Tibial artery (tissue), 4 donors: ENCODE data around the gene SLC6A2.

ENCODE experiments used
- DNase-seq, 2 donors: peaks; one replicate each; pipeline ENCODE4 v3.0.0-alpha.2; 2019
- H3K27ac ChIP-seq, 2 donors: fragments of 200-600 bp; sonication (generic) in 1 of 2; 1 replicate in 1 of 2; 2 replicates in 1 of 2; pipeline ENCODE4 v1.5.1; 2018 to 2019; ENCODE audit warnings: mild to moderate bottlenecking in 1 of 2
- H3K27me3 ChIP-seq, 2 donors: fragments of 200-600 bp; sonication (generic) in 1 of 2; one replicate each; pipeline versions ENCODE4 v1.5.1 to v1.6.0; 2016 to 2019
- H3K36me3 ChIP-seq, 3 donors: fragments of 200-600 bp; sonication (generic) in 2 of 3; one replicate each; pipeline ENCODE4 v1.5.1; 2016 to 2019; ENCODE audit warnings: mild to moderate bottlenecking in 2 of 3
- H3K4me1 ChIP-seq, 4 donors: fragments of 200-600 bp; sonication (generic) in 2 of 4; 1 replicate in 3 of 4; 2 replicates in 1 of 4; pipeline ENCODE4 v1.5.1; 2016 to 2019
- H3K4me3 ChIP-seq, 2 donors: fragments of 200-600 bp; sonication (generic) in 1 of 2; 1 replicate in 1 of 2; 2 replicates in 1 of 2; pipeline ENCODE4 v1.5.1; 2018 to 2019; ENCODE audit warnings: mild to moderate bottlenecking in 2 of 2
- H3K9me3 ChIP-seq, 3 donors: fragments of 200-600 bp; sonication (generic) in 1 of 3; one replicate each; pipeline ENCODE4 v1.5.1; 2016 to 2019
- CTCF ChIP-seq, 2 experiments: fragments of 200-600 bp in 1 of 2; fragments of 450-650 bp in 1 of 2; IDR thresholded peaks; one replicate each; pipeline ENCODE4 v1.5.1; 2017 to 2019; ENCODE audit warnings: antibody characterized with exemption in 2 of 2, mild to moderate bottlenecking in 1 of 2, moderate library complexity in 1 of 2
- intact Hi-C: fragments of 100-400 bp; cut with DNase I; formaldehyde crosslinking; loops from one replicate; pipeline ENCODE4 v1.15.0; 2023; ENCODE audit warnings: low total_unique reads

Gene SLC6A2

GRCh38 chr16:55703003-55704001 is 47.5 kb downstream of the SLC6A2 start:
- Histone ChIP-seq H3K9me3 (no peaks in the 10 kb centered on the region), H3K4me1 (no peaks in the 10 kb centered on the region), H3K36me3 (no peaks in the 10 kb centered on the region), H3K27me3 (peaks cover 0 to 26% of the 10 kb centered on the region in 2 donors), H3K4me3 (no peak overlapping the region), H3K27ac (no peak overlapping the region)
- intact Hi-C loops = loop anchor here (5.0 kb wide), 1 partner anchor 241 kb away; no protein-coding TSS in a partner anchor
- TF ChIP-seq CTCF (IDR thresholded peaks at IDR 0.05) = peak; percentile 16 to 45
- no peak for DNase-seq

- intact Hi-C loops = no loop called here
- Histone ChIP-seq H3K4me1 (no peaks in the 10 kb centered on the region), H3K36me3 (no peaks in the 10 kb centered on the region), H3K27me3 (peaks cover 0 to 48% of the 10 kb centered on the region in 2 donors), H3K27ac (no peak overlapping the region), H3K4me3 (no peak overlapping the region), H3K9me3 (no peaks in the 10 kb centered on the region)
- no peak for TF ChIP-seq CTCF (IDR thresholded peaks at IDR 0.05)
- DNase-seq = no peak
These were observed 51.1 kb downstream of the SLC6A2 start for GRCh38 chr16:55706739-55707384.

- intact Hi-C loops = loop anchor here (5.0 kb wide), 1 partner anchor 132 kb away; no protein-coding TSS in a partner anchor
- DNase-seq = no peak
These were observed 54.0 kb downstream of the SLC6A2 start for GRCh38 chr16:55709801-55710200.

GRCh38 chr16:55710466-55710865 is 54.7 kb downstream of the SLC6A2 start:
- no peaks in the 10 kb centered on the region for H3K36me3 ChIP-seq
- intact Hi-C loops = loop anchor here (5.0 kb wide), 1 partner anchor 132 kb away; no protein-coding TSS in a partner anchor
- TF ChIP-seq CTCF (IDR thresholded peaks at IDR 0.05) = no peak
- H3K27ac ChIP-seq = no peak overlapping the region
- no peak for DNase-seq
- H3K9me3 ChIP-seq = no peaks in the 10 kb centered on the region
- H3K4me3 ChIP-seq = no peak overlapping the region
- peaks cover 0 to 39% of the 10 kb centered on the region in 2 donors for H3K27me3 ChIP-seq
- H3K4me1 ChIP-seq = no peaks in the 10 kb centered on the region

More at GRCh38 chr16:55709801-55710200, 54.0 kb downstream of the SLC6A2 start:
- TF ChIP-seq CTCF (IDR thresholded peaks at IDR 0.05) = no peak
- H3K27me3 ChIP-seq = peaks cover 0 to 41% of the 10 kb centered on the region in 2 donors
- H3K4me1 ChIP-seq = no peaks in the 10 kb centered on the region
- H3K36me3 ChIP-seq = no peaks in the 10 kb centered on the region
- H3K9me3 ChIP-seq = no peaks in the 10 kb centered on the region
- H3K4me3 ChIP-seq = no peak overlapping the region
- no peak overlapping the region for H3K27ac ChIP-seq

GRCh38 chr16:55711959-55712876 is 56.4 kb downstream of the SLC6A2 start:
- H3K9me3 ChIP-seq = no peaks in the 10 kb centered on the region
- no peak overlapping the region for H3K4me3 ChIP-seq
- intact Hi-C loops = loop anchor here (5.0 kb wide), 1 partner anchor 130 kb away; no protein-coding TSS in a partner anchor
- no peaks in the 10 kb centered on the region for H3K4me1 ChIP-seq
- no peak overlapping the region for H3K27ac ChIP-seq
- peak; percentile 57 to 75 for DNase-seq
- H3K36me3 ChIP-seq = no peaks in the 10 kb centered on the region
- peaks cover 0 to 39% of the 10 kb centered on the region in 2 donors for H3K27me3 ChIP-seq
- TF ChIP-seq CTCF (IDR thresholded peaks at IDR 0.05) = peak; percentile 62 to 63
